IPS DF 6.9 (cell line): ENCODE results near the gene RPL36.
"Not testable (repeated sequence)": the region's sequence is repeated elsewhere in the genome, so short reads cannot be mapped to it uniquely, and the experiment has no call there.

Source experiments
- DNase-seq: peaks from one replicate; pipeline ENCODE4 v3.0.0-alpha.2; 2013; ENCODE audit warnings: low read depth, low spot score
- H3K27ac ChIP-seq: one replicate; pipeline ENCODE4 v1.5.1; 2013; ENCODE audit warnings: low read length, control low read depth
- H3K27me3 ChIP-seq: 2 replicates; pipeline ENCODE4 v1.6.1; 2013; ENCODE audit warnings: mild to moderate bottlenecking, low read length; ENCODE audit not compliant: control insufficient read depth, insufficient read depth
- H3K36me3 ChIP-seq: 2 replicates; pipeline ENCODE4 v1.6.1; 2013; ENCODE audit warnings: low read length; ENCODE audit not compliant: control insufficient read depth, insufficient read depth
- H3K4me1 ChIP-seq: 2 replicates; pipeline ENCODE4 v1.6.1; 2013; ENCODE audit warnings: low read length; ENCODE audit not compliant: control insufficient read depth, insufficient read depth
- H3K4me3 ChIP-seq: 2 replicates; pipeline ENCODE4 v1.5.1; 2013; ENCODE audit warnings: mild to moderate bottlenecking, low read length
- H3K9me3 ChIP-seq: 2 replicates; pipeline ENCODE4 v1.6.1; 2013; ENCODE audit warnings: low read length, inconsistent platforms; ENCODE audit not compliant: control insufficient read depth, insufficient read depth
- WGBS: extraction: QIAGEN DNeasy Blood & Tissue Kit; methylation state at CpG from one replicate; pipeline ENCODE4 v1.1.7; 2013; ENCODE audit warnings: mixed read lengths, missing lambda C conversion rate; ENCODE audit not compliant: insufficient read length, insufficient coverage; 5-methylcytosine and 5-hydroxymethylcytosine counted together

The RPL36 gene

DNA sequence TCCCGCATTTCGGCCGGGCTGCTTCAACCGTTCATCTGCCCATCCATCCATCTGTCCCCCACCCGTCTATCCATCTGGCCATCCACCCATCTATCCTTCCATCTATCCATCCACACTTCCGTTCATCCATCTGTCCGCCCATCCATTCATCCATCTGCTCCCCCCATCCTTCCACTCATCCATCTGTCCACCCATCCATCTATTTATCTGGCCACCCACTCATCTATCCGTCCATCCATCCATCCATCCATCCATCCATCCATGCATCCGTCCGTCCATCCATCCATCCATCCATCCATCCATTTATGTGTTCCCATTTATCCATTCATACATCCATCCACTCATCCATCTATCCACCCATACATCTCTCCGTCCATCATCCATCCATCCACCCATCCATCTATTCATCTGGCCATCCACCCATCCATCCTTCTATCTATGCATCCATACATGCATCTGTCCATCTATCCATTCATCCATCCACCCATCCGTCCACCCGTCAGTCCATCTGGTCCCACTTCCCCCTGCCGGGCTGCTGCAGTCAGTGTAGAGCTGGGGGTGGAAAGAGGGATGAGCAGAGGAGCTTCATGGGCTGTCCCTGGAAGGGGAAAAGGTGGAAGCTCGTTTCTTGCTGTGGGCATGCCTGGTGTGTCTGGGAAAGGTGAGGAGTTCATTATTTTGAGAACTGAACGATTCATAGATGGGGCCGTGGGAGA lies 8.5 kb upstream of the RPL36 start:
- Histone ChIP-seq H3K4me1 (no peaks in the 10 kb centered on the region), H3K4me3 (peak overlapping the region; percentile 59; the same call in 1 of the 2 replicates), H3K9me3 (no peaks in the 10 kb centered on the region), H3K27me3 (no peaks in the 10 kb centered on the region), H3K27ac (no peak overlapping the region), H3K36me3 (no peaks in the 10 kb centered on the region)
- DNase-seq: no peak
- WGBS: 100% methylated on average over 2 of the region's 17 CpGs

DNA sequence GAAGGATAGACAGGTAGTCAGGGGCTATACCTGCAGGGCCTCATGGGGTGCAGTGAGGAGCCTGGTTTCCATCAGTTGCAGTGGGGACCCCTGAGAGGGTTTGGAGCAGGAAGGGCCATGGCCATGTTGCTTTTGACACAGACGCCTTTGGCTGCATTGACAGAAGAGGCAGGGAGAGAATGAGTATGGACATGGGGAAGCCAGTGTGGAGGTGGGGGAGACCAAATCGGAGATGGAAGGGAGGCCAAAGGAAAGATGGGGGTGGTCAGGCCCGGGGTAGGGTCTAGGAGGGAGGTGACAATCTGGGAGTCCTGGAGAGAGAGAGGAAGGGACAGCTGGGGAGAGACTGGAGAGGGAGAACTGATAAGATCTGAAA lies 8.0 kb upstream of the RPL36 start:
- no peaks in the 10 kb centered on the region for H3K27me3 ChIP-seq
- no CpG with 5 or more reads among the region's 3 CpGs for WGBS

DNA sequence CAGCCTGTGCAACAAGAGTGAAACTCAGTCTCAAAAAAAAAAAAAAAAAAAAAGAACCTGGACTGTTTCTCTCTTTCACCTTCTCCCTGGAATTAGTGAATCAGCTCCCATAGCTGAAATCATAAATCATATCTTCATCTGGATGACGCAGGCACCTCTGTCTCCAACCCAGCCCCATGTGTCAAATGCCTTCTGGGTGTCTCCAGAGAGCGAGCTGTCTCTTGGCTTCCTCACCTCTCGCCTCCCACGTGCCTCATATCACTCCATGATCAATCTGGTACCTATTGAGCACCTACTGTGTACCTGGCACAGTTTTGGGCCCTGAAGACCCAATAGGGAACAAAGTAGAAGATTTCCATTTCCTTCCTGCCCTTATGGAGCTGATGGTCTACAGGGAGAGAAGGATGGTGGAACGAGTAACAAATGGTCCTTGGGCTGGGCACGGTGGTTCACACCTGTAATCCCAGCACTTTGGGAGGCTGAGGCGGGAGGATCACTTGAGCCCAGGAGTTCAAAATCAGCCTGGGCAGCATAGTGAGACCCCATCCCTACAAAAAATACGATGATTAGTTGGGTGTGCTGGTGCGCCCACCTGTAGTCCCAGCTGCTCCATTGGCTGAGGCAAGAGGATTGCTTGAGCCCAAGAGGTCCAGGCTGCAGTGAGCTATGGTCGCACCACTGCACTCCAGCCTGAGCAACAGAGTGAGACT lies 6.8 kb upstream of the RPL36 start:
- Histone ChIP-seq H3K27ac (no peak overlapping the region), H3K4me1 (no peaks in the 10 kb centered on the region), H3K9me3 (no peaks in the 10 kb centered on the region), H3K36me3 (no peaks in the 10 kb centered on the region), H3K4me3 (no peak overlapping the region), H3K27me3 (no peaks in the 10 kb centered on the region)
- no peak for DNase-seq
- WGBS: no CpG with 5 or more reads among the region's 10 CpGs

More for the DNA sequence above, 8.0 kb upstream of the RPL36 start:
- H3K9me3 ChIP-seq: no peaks in the 10 kb centered on the region
- H3K4me3 ChIP-seq: no peak overlapping the region
- H3K36me3 ChIP-seq: no peaks in the 10 kb centered on the region
- no peak for DNase-seq
- no peak overlapping the region for H3K27ac ChIP-seq
- no peaks in the 10 kb centered on the region for H3K4me1 ChIP-seq

DNA sequence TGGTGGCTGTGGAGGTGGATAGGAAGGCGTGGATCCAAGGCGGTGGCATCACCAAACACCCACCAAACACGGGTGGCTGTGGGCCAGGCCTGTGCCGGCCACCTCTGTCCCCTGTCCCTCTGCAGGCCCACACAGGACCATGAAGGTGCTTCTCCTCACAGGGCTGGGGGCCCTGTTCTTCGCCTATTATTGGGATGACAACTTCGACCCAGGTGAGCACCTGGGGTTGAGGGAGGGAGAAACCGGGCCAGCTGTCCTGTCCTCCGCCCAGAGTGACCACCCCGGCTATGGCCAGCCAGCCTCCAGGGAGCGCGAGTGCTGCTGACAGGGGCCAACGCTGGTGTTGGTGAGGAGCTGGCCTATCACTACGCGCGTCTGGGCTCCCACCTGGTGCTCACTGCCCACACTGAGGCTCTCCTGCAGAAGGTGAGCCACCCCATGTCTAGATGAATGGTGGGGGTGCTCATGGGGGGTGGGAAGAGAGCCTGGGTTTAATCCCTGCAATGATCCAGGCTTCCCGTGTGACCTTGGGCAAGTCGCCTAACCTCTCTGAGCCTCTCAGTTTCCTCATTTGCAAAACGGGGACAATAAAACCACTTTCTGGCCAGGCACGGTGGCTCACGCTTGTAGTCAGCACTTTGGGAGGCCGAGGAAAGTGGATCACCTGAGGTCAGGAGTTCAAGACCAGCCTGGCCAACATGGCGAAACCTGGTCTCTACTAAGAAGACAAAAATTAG lies 5.2 kb upstream of the RPL36 start:
- Histone ChIP-seq H3K4me1 (no peaks in the 10 kb centered on the region), H3K36me3 (no peaks in the 10 kb centered on the region), H3K9me3 (no peaks in the 10 kb centered on the region), H3K27ac (no peak overlapping the region), H3K4me3 (no peak overlapping the region), H3K27me3 (no peaks in the 10 kb centered on the region)
- no peak for DNase-seq
- WGBS: no CpG with 5 or more reads among the region's 22 CpGs

DNA sequence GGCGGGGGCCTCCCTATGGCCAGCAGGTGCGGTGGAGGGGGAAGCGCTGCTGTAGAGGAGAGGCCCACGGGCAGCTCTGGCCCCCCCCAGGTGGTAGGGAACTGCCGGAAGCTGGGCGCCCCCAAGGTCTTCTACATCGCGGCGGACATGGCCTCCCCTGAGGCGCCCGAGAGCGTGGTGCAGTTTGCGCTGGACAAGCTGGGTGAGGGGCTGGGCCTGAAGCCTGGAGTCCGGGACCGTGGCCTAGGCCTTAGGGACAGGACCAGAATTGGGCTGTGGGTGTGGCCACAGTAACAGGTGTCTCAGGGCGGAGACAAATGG lies 3.8 kb upstream of the RPL36 start:
- Histone ChIP-seq H3K9me3 (no peaks in the 10 kb centered on the region), H3K27ac (no peak overlapping the region), H3K36me3 (no peaks in the 10 kb centered on the region; the same call in 1 of the 2 replicates), H3K4me3 (peak overlapping the region; percentile 63; the same call in 1 of the 2 replicates), H3K27me3 (no peaks in the 10 kb centered on the region), H3K4me1 (no peaks in the 10 kb centered on the region)
- DNase-seq: no peak
- WGBS: no CpG with 5 or more reads among the region's 16 CpGs

DNA sequence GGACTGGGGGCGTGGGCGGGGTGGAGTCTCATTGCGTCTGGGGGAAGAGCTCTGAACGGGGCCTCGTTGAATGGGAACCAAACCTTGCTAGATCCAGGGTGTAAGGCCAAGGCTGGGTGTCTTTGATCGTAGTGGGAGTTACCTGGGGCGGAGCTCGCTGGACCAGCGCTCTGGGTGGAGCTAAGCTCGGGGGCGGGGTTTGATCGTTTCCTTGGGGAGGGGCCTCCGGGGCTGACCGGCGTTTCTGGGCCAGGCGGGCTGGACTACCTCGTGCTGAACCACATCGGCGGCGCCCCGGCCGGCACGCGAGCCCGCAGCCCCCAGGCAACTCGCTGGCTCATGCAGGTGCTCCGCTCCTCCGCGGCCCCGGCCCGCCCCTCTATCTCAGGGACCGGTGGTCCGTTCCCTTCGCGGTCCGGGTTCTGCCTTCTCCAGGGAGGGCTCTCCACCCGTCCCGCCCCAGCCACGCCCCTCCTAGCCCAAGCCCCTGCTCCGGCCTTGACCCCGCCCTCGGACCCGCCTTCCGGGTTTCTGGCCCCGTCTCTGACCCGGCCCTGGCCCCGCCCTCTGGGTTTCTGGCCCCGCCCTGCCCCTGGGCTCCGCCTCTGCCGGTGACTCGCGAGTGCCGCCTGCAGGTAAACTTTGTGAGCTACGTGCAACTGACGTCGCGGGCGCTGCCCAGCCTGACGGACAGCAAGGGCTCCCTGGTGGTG lies 3.3 kb upstream of the RPL36 start:
- no peaks in the 10 kb centered on the region for H3K27me3 ChIP-seq
- no peaks in the 10 kb centered on the region for H3K4me1 ChIP-seq
- no peaks in the 10 kb centered on the region for H3K9me3 ChIP-seq
- WGBS: no CpG with 5 or more reads among the region's 59 CpGs
- no peak overlapping the region for H3K27ac ChIP-seq
- DNase-seq: peak; percentile 85
- peak overlapping the region; percentile 63; the same call in 1 of the 2 replicates for H3K4me3 ChIP-seq
- peaks cover 1% of the 10 kb centered on the region for H3K36me3 ChIP-seq

DNA sequence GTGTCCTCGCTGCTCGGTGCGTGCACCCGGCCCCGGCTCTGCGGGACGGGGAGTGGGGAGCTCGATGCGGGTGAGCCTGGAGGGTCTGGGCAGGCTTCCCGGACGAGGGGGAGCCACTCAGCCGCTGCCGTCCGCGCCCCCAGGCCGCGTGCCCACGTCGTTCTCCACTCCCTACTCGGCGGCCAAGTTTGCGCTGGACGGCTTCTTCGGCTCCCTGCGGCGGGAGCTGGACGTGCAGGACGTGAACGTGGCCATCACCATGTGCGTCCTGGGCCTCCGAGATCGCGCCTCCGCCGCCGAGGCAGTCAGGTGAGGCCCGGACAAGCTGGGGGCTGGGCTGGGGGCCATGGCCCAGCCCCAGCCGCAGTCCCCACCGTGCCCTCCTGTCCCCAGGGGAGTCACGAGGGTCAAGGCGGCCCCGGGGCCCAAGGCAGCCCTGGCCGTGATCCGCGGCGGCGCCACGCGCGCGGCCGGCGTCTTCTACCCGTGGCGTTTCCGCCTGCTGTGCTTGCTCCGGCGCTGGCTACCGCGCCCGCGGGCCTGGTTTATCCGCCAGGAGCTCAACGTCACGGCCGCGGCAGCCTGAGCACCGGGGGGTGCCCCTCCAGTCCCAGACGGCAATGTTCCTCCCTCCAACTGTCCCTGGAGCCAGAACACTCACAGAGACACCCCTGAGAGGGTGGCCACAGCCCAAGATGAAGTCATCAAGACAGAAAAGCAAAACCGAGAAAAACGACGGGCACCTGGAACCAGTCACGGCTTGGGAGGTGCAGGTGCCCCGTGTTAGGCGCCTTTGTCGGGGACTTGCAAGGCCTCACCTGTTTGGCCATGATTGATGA lies 2.5 kb upstream of the RPL36 start:
- Histone ChIP-seq H3K4me3 (peak overlapping the region; percentile 3; the same call in 1 of the 2 replicates), H3K9me3 (no peaks in the 10 kb centered on the region), H3K27ac (no peak overlapping the region), H3K4me1 (no peaks in the 10 kb centered on the region), H3K27me3 (no peaks in the 10 kb centered on the region), H3K36me3 (peaks cover 9% of the 10 kb centered on the region)
- no peak for DNase-seq
- no CpG with 5 or more reads among the region's 76 CpGs for WGBS

DNA sequence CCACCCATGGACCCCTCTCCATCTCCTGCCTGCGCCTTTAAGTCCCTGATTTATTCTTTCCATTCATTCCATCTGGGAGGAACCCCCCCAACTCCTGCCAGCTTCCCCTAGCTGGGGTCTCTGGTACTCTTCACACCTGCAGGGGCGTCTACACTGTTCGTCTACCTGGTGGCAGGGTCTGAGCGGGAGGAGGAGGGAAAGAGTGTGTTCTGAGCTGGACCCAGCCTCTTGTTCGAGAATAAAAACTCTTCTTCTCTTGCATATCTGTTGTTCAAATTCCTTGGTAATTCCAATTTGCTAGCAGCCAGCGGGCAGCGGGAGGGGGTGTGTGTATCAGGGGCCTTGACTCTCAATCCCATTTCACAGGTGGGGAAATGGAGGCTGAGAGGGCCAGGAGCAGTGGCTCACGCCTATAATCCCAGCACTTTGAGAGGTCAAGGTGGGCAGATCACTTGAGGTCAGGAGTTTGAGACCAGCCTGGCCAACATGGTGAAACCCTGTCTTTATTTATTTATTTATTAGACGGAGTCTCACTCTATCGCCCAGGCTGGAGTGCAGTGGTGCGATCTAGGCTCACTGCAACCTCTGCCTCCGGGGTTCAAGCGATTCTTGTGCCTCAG lies 1.7 kb upstream of the RPL36 start:
- H3K27ac ChIP-seq, H3K9me3 ChIP-seq, H3K4me1 ChIP-seq, DNase-seq, H3K27me3 ChIP-seq, H3K4me3 ChIP-seq: not testable (repeated sequence)
- no CpG with 5 or more reads among the region's 13 CpGs for WGBS
- H3K36me3 ChIP-seq: peaks cover 17% of the 10 kb centered on the region

DNA sequence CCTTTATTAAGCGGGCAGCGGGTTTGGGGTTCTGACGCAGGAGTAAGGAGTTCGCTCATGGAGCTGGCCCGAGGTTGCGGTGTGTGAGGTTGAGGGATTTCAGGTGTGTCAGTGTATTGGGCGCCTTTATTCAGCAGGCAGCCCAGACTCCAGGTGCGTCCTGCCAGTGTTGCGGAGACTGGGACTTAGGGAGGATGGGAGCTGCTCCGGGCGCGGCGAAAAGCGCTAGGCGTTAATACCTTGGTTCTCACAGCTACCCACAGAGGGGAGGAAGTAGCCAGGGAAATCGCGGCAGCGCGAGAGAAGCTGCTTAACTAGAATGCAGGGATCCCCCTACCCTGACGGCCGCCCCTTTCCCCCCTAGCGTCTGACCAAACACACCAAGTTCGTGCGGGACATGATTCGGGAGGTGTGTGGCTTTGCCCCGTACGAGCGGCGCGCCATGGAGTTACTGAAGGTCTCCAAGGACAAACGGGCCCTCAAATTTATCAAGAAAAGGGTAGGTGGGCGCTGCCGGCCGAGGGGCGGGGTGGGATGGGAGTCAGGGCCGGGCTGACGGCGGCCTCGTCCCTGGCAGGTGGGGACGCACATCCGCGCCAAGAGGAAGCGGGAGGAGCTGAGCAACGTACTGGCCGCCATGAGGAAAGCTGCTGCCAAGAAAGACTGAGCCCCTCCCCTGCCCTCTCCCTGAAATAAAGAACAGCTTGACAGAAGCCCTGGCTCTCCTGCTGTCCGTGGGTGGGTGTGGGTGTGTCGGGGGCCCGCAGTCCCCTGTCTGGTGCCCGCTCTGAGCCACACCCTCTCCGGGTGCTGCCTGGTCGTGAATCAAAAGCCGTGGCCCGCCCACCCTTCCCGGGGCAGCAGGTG lies 1.1 kb downstream of the RPL36 start:
- Histone ChIP-seq H3K4me1 (no peaks in the 10 kb centered on the region; the same call in 1 of the 2 replicates), H3K4me3 (peak overlapping the region; percentile 93), H3K9me3 (no peaks in the 10 kb centered on the region), H3K27ac (no peak overlapping the region), H3K27me3 (no peaks in the 10 kb centered on the region), H3K36me3 (peaks cover 39% of the 10 kb centered on the region)
- DNase-seq: no peak
- no CpG with 5 or more reads among the region's 54 CpGs for WGBS
